Small intestine (tissue), 7 donors: ENCODE results near the gene PLK2. TPM values are rescaled to one million over a fixed set of nuclear protein-coding genes. Genes with fewer than 3 reads are reported as not detected.

Experiments used
- DNase-seq, 2 donors: peaks; one replicate each; pipeline versions ENCODE4 v3.0.0 to v3.0.0-alpha.2; 2013
- FAIRE-seq: peaks from 2 replicates; lab custom pipeline; 2012; peaks lifted over from hg19 to GRCh38; lab: Jason Lieb, UNC
- H3K27ac ChIP-seq, 3 donors: one replicate each; pipeline ENCODE4 v1.5.1; 2013; ENCODE audit warnings: low read length in 2 of 3, mild to moderate bottlenecking in 2 of 3, control low read depth in 1 of 3, inconsistent platforms in 1 of 3, low read depth in 1 of 3, moderate library complexity in 1 of 3
- H3K27me3 ChIP-seq, 3 donors: one replicate each; pipeline ENCODE4 v1.6.1; 2013; ENCODE audit warnings: low read length in 3 of 3, inconsistent platforms in 1 of 3; ENCODE audit not compliant: control insufficient read depth in 3 of 3, insufficient read depth in 3 of 3
- H3K36me3 ChIP-seq, 3 donors: one replicate each; pipeline ENCODE4 v1.6.1; 2013; ENCODE audit warnings: low read length in 3 of 3, inconsistent platforms in 1 of 3, low read depth in 1 of 3, mild to moderate bottlenecking in 1 of 3, moderate library complexity in 1 of 3; ENCODE audit not compliant: control insufficient read depth in 3 of 3, insufficient read depth in 2 of 3
- H3K4me1 ChIP-seq, 3 donors: one replicate each; pipeline ENCODE4 v1.6.1; 2013; ENCODE audit warnings: low read length in 2 of 3, inconsistent platforms in 1 of 3, low read depth in 1 of 3, mild to moderate bottlenecking in 1 of 3, moderate library complexity in 1 of 3; ENCODE audit not compliant: control insufficient read depth in 3 of 3, insufficient read depth in 2 of 3
- H3K4me3 ChIP-seq, 3 donors: one replicate each; pipeline ENCODE4 v1.5.1; 2013; ENCODE audit warnings: low read length in 3 of 3, control low read depth in 1 of 3, inconsistent platforms in 1 of 3, low read depth in 1 of 3, mild to moderate bottlenecking in 1 of 3, moderate library complexity in 1 of 3
- H3K9me3 ChIP-seq, 2 donors: one replicate each; pipeline ENCODE4 v1.6.1; 2013; ENCODE audit warnings: low read depth in 1 of 2, low read length in 1 of 2; ENCODE audit not compliant: control insufficient read depth in 2 of 2, insufficient read depth in 1 of 2
- WGBS, 3 donors: extraction: QIAGEN DNeasy Blood & Tissue Kit; methylation state at CpG; one replicate each; pipeline ENCODE4 v1.1.7; 2013; 5-methylcytosine and 5-hydroxymethylcytosine counted together
- polyA plus RNA-seq, 4 donors: library from polyadenylated mRNA; stranded (reverse) in 3 of 4; unstranded in 1 of 4; fragments of 200-250 nt in 3 of 4; fragments of 120-200 nt in 1 of 4; gene quantifications; one replicate each; pipeline versions ENCODE4 v1.2.1 to v1.2.3, GENCODE V29; 2013
- donor health status: healthy with polysubstance abuse.
- donor health status: control.
- donor health status: control.
- donor health status: Bipolar disorder and iron deficiency.
- donor health status: healthy.

PLK2 gene
- polyA plus RNA-seq, 4 donors = 5.8 to 26.2 (median 9.7) TPM

DNA sequence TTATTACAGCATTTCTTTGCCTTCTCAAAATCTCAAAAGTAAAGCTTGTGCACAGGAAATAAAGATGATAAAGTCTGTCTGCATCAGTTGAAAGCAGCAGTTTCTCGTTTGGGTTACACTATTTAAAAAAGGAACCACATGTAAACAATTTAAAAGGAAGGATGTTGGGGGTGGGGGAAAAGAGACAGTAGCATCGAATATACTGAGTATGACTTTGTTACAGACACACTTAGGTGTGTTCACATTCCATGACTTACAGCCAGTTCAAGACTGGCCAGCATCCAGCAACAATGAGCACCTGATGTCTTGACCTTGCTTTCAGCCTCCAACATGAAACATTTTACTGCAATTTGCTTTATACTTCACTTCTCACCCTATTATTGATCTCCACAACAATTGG, 40.1 kb upstream of the PLK2 start:
- no peak for FAIRE-seq
- DNase-seq = no peak
- WGBS, 3 donors = 1 to 5% (median 3%) methylated on average over 2 of the region's 2 CpGs
- no peaks in the 10 kb centered on the region for H3K4me1 ChIP-seq
- H3K27me3 ChIP-seq = no peaks in the 10 kb centered on the region
- H3K27ac ChIP-seq = no peak overlapping the region
- H3K9me3 ChIP-seq = no peaks in the 10 kb centered on the region
- H3K36me3 ChIP-seq = no peaks in the 10 kb centered on the region
- no peak overlapping the region for H3K4me3 ChIP-seq

DNA sequence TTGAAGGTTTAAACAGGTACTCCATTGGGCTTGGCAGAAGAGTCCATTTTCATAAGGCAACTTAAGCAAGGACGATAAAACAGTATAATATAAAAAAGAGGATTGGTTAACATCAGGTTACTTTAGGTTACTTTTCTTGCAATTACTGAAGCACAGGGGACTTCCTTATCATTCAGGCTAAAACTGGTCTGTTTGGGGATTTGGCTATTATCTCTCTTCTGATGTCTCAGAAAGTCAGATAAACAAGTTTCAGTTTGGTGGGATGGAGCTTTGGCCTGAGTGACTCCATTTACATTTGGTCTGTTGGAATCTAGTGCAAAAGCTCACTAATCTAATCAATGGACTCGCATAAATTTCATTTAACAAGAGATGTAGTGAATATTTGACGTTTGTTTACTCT, 39.3 kb upstream of the PLK2 start:
- no peak overlapping the region for H3K27ac ChIP-seq
- FAIRE-seq (no peak), DNase-seq (no peak)
- H3K27me3 ChIP-seq = no peaks in the 10 kb centered on the region
- WGBS, 3 donors = 49 to 62% (median 57%) methylated on average over 3 of the region's 3 CpGs
- H3K4me1 ChIP-seq = no peaks in the 10 kb centered on the region
- no peaks in the 10 kb centered on the region for H3K9me3 ChIP-seq
- no peaks in the 10 kb centered on the region for H3K36me3 ChIP-seq
- H3K4me3 ChIP-seq = no peak overlapping the region

DNA sequence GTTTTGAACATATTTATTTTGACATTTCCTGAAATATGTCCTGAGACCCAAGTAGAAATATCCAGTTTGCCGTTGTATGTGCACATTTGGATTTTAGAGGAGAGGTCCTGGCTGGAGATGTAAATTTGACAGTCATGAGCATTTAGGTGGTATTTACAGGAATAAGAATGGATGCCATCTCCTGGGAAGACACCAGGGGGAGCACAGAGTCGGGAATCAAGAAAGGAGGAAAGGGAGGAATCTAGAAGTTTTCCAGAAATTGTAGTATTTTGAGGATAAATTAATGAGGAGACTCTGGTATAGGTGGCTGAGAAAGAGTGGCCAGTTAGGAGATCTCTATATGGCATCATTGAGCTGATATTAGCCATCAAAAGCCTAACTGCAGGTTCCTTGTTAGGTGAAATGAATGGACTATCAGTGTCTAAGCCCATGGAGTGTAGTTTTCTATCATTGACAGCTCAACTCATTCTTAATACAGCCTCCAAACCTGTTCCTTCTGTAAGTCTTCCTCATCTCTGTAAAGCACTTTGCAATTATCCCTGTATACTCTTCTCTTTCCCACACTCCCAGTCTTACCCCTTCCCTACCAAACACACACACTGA, 38.6 kb upstream of the PLK2 start:
- H3K4me3 ChIP-seq = no peak overlapping the region
- H3K4me1 ChIP-seq = no peaks in the 10 kb centered on the region
- DNase-seq (peak; percentile 27 to 48), FAIRE-seq (no peak)
- no peak overlapping the region for H3K27ac ChIP-seq
- H3K27me3 ChIP-seq = no peaks in the 10 kb centered on the region
- no peaks in the 10 kb centered on the region for H3K36me3 ChIP-seq
- 3 to 18% (median 12%) methylated on average over 2 of the region's 2 CpGs for WGBS, 3 donors
- H3K9me3 ChIP-seq = no peaks in the 10 kb centered on the region

DNA sequence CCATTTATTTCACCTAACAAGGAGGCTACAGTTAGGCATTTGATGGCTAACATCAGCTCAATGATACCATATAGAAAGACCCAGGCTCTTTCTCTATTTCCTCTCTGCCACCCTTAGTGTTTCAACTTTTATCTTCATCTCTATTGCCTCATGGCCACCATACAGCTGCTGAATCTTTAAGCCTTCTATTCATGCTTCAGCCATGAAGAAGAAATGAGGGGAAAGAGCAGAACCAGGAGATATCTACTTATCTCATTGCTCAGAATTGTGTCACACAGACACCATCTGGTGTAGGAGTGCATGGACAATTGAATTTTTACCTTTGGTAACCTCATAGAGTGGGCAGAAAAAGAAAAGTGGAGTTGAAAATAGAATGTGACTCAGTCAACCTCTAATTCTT, 38.0 kb upstream of the PLK2 start:
- DNase-seq (no peak), FAIRE-seq (no peak)
- no peaks in the 10 kb centered on the region for H3K9me3 ChIP-seq
- H3K4me3 ChIP-seq = no peak overlapping the region
- H3K4me1 ChIP-seq = no peaks in the 10 kb centered on the region
- H3K36me3 ChIP-seq = no peaks in the 10 kb centered on the region
- no peaks in the 10 kb centered on the region for H3K27me3 ChIP-seq
- no peak overlapping the region for H3K27ac ChIP-seq

DNA sequence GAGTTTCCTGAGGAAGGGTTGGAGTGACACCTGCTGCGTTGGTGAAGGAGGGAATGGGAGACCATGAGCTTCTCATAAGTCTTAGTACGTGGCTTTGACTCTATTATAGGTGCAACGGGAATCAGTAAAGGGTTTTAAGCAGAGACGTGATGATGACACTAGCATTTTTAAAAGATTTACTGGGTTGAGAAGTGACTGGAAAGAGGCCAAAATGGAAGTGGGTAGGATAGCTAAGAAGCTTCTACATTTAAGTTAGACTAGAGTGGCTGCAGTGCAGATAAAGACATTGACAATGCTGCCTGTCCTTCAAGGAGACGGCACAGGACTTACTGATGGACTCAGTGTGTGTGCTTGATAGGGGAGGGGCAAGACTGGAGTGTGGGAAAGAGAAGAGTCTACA, 37.5 kb upstream of the PLK2 start:
- Histone ChIP-seq H3K27ac (no peak overlapping the region), H3K4me3 (no peak overlapping the region), H3K36me3 (no peaks in the 10 kb centered on the region), H3K4me1 (no peaks in the 10 kb centered on the region), H3K9me3 (no peaks in the 10 kb centered on the region), H3K27me3 (no peaks in the 10 kb centered on the region)
- DNase-seq = no peak
- FAIRE-seq = no peak
- 63 to 78% (median 65%) methylated on average over 5 of the region's 5 CpGs for WGBS, 3 donors

DNA sequence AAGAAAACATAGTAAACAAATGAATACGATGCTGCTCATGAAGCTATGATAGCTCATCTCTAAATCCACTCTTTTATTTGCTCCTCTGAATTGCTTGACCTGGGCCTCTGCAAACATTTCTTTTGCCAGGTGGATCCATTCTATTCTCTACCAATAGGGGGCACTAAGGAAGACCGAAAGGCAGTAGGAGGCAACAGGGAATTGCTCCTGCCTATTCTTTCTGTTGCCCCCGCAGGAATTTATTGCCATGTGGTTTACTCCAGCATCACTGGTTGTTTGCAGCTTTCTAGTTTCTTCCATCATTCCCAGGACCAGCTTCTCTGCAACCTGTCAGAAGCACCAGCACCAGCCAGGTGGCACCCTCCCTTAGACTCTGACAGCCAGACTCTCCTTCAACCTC, 36.6 kb upstream of the PLK2 start:
- Histone ChIP-seq H3K9me3 (no peaks in the 10 kb centered on the region), H3K27ac (no peak overlapping the region), H3K4me1 (no peaks in the 10 kb centered on the region), H3K36me3 (no peaks in the 10 kb centered on the region), H3K27me3 (no peaks in the 10 kb centered on the region), H3K4me3 (no peak overlapping the region)
- FAIRE-seq (no peak), DNase-seq (no peak)
- 50 to 70% (median 52%) methylated on average over 3 of the region's 3 CpGs for WGBS, 3 donors

DNA sequence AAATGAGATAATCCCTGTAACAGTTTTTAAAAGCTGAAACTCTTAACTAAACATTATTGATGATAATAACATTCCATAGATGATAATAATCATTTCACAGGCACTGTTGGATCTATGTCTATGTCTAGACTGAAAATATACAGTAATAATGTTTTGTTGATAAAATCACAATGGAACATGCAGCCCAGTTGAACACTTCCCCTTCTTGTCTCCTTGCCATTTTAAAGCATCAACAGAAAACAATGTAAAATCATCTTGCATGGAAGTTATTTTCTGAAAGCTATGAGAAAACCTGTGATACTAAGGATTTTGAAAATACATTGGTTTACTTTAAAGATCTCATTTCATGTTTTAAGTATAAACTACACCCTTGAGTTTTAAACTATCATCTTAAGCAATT, 33.3 kb upstream of the PLK2 start:
- no peak for FAIRE-seq
- no peak overlapping the region for H3K27ac ChIP-seq

DNA sequence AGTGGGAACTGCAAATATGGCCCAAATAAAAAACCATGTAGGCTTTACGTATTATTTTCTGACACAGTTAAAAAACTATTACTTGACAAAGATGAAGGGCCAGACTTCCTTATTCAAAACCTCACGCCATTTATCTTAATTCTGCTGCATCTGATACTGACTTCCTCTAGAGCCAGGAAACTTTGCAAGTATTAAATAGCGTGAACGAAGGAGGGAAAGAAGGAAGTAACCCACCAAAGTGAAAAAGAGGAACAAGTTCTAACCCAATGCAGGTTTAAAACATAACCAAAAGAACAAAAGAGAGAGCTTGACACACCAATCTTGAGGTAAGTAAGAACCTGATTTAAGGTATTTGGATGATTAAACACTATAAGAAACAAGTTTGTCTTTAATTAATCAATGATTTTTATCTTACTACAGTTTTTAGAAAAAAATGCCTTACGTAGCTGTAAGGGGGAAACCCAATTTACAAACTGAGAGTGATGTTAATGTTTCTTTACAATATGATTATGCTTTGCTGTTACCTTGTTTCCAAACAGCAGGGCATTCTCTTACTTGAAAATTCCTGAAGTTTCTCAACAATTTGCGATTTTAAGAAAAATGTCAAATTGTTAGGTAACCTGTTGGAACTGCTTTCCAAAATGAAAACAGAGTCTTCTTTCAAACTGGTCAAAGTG, 31.5 kb upstream of the PLK2 start, which contains the start of gene GAPT:
Gene GAPT (plus strand): TSS at position 220 of the 677 bp plus-strand sequence. CDS start 3,102 bp downstream, outside the sequence.
- DNase-seq (no peak), FAIRE-seq (no peak)
- Histone ChIP-seq H3K9me3 (no peaks in the 10 kb centered on the region), H3K4me3 (no peak within 1 kb of the TSS), H3K27me3 (peaks cover 0 to 6% (median 0%) of the 10 kb centered on the region in 3 donors), H3K4me1 (no peaks in the 10 kb centered on the region), H3K27ac (no peak within 1 kb of the TSS), H3K36me3 (no peaks in the 10 kb centered on the region)
- WGBS, 3 donors = 58 to 68% (median 61%) methylated on average over 6 of the region's 6 CpGs

More for the DNA sequence above, 33.3 kb upstream of the PLK2 start:
- H3K4me1 ChIP-seq = no peaks in the 10 kb centered on the region
- H3K4me3 ChIP-seq = no peak overlapping the region
- no peaks in the 10 kb centered on the region for H3K36me3 ChIP-seq
- no peaks in the 10 kb centered on the region for H3K9me3 ChIP-seq
- DNase-seq = no peak
- peaks cover 0 to 6% (median 0%) of the 10 kb centered on the region in 3 donors for H3K27me3 ChIP-seq
